RWPE2 (cell line): ENCODE data around the gene SCEL.

Experiments
- ATAC-seq: fragments of 200-7000 bp; cut with Tn5 transposase; 3 replicates; pipeline ENCODE4 v1.9.1; 2021; ENCODE audit warnings: low read depth
- DNase-seq: peaks from one replicate; pipeline ENCODE4 v3.0.0-alpha.2; 2020; ENCODE audit warnings: low spot score
- H3K27ac ChIP-seq: fragments of 450-650 bp; 2 replicates; pipeline ENCODE4 v1.5.1; 2017; ENCODE audit warnings: mild to moderate bottlenecking; ENCODE audit not compliant: poor library complexity, severe bottlenecking
- H3K27me3 ChIP-seq: fragments of 250-450 bp; sonication (Bioruptor Pico); 2 replicates; pipeline ENCODE4 v1.5.1; 2021; ENCODE audit warnings: mild to moderate bottlenecking, moderate library complexity; ENCODE audit not compliant: insufficient read depth, poor library complexity, severe bottlenecking
- H3K36me3 ChIP-seq: fragments of 250-450 bp; sonication (Bioruptor Pico); 2 replicates; pipeline ENCODE4 v1.5.1; 2020; ENCODE audit warnings: low read depth, mild to moderate bottlenecking, moderate library complexity
- H3K4me1 ChIP-seq: fragments of 250-450 bp; sonication (Bioruptor Pico); 2 replicates; pipeline ENCODE4 v1.5.1; 2021; ENCODE audit warnings: mild to moderate bottlenecking, moderate library complexity; ENCODE audit not compliant: insufficient read depth, poor library complexity, severe bottlenecking
- H3K4me3 ChIP-seq: fragments of 250-450 bp; sonication (Bioruptor Pico); 2 replicates; pipeline ENCODE4 v1.5.1; 2021; ENCODE audit warnings: mild to moderate bottlenecking, moderate library complexity; ENCODE audit not compliant: severe bottlenecking
- H3K9me3 ChIP-seq: fragments of 250-450 bp; sonication (Bioruptor Pico); 2 replicates; pipeline ENCODE4 v1.5.1; 2021; ENCODE audit warnings: mild to moderate bottlenecking, moderate library complexity; ENCODE audit not compliant: severe bottlenecking
- TF ChIP-seq, protein P1 (sequence below): fragments of 450-650 bp; IDR thresholded peaks from one replicate; pipeline ENCODE4 v1.5.1; 2017; ENCODE audit warnings: mild to moderate bottlenecking, moderate library complexity; ENCODE audit not compliant: poor library complexity, severe bottlenecking

The SCEL gene

GRCh38 chr13:77600701-77601100 is 65.2 kb downstream of the SCEL start:
- Histone ChIP-seq H3K4me1 (no peaks in the 10 kb centered on the region), H3K4me3 (no peak overlapping the region), H3K9me3 (no peaks in the 10 kb centered on the region), H3K36me3 (no peaks in the 10 kb centered on the region), H3K27ac (no peak overlapping the region), H3K27me3 (no peaks in the 10 kb centered on the region)
- DNase-seq (no peak), ATAC-seq (no peak)
- TF ChIP-seq, protein P1, sequence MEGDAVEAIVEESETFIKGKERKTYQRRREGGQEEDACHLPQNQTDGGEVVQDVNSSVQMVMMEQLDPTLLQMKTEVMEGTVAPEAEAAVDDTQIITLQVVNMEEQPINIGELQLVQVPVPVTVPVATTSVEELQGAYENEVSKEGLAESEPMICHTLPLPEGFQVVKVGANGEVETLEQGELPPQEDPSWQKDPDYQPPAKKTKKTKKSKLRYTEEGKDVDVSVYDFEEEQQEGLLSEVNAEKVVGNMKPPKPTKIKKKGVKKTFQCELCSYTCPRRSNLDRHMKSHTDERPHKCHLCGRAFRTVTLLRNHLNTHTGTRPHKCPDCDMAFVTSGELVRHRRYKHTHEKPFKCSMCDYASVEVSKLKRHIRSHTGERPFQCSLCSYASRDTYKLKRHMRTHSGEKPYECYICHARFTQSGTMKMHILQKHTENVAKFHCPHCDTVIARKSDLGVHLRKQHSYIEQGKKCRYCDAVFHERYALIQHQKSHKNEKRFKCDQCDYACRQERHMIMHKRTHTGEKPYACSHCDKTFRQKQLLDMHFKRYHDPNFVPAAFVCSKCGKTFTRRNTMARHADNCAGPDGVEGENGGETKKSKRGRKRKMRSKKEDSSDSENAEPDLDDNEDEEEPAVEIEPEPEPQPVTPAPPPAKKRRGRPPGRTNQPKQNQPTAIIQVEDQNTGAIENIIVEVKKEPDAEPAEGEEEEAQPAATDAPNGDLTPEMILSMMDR, result no peak

DNA sequence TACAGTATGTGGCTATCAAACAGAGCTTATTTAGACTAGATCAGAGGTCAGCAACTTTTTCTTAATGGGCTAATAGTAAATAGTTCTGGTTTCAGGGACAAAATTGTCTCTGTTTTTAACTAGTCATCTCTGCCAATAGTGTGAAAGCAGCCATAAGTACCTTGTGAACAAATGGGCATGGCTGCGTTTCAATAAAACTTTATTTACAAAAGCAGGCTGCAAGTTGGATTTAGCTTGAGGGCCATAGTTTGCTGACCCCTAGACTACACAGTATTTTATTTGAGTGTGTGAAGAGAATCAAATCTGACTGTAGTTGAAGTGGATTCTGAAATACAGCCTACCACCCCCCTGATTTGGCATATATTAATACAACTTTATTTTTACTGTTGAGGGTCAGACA is 75.6 kb downstream of the SCEL start:
- Histone ChIP-seq H3K27ac (no peak overlapping the region), H3K4me1 (no peaks in the 10 kb centered on the region), H3K36me3 (no peaks in the 10 kb centered on the region), H3K27me3 (no peaks in the 10 kb centered on the region), H3K4me3 (no peak overlapping the region), H3K9me3 (no peaks in the 10 kb centered on the region)
- TF ChIP-seq, protein P1, result no peak
- ATAC-seq (no peak), DNase-seq (no peak)

DNA sequence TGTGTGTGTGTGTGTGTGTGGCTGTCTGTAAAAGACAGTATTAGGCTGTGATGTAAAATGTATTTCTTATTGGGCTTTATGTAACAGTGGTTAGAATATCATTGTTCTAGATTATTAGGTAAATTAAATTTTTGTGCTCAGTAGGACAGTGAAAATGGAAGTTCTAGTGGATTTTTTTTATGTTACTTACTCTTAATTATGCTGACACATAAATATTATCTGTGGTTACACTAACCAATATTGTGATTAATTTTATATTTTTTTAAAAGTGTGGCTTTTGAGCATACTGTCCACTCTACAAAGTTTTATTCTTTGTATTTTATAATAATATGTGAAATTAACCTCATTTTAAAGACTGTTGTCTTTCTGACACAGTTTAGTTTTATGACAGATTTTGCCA is 80.5 kb downstream of the SCEL start:
- Histone ChIP-seq H3K4me1 (no peaks in the 10 kb centered on the region), H3K27ac (no peak overlapping the region), H3K27me3 (no peaks in the 10 kb centered on the region), H3K4me3 (no peak overlapping the region), H3K36me3 (no peaks in the 10 kb centered on the region), H3K9me3 (no peaks in the 10 kb centered on the region)
- DNase-seq, result no peak
- TF ChIP-seq, protein P1, result no peak
- ATAC-seq, result no peak

DNA sequence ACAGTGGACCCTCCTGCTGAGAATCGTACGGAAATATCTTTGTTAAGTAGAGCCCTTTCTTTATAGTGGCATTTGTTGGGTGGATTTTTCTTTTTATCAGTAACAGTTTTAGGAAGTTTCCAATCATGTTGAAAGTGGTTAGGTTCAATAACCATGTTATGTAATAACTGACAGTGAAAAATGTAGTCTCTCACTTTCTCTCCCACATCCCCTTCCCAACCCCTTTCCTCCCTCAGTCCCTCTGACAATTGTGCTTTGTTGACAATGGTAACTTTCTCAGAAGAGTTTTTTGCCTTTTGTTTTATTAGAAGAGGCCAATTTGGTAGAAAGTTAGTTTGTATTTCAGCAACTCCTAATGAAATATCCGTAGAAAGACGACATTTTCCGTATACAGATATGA is 84.1 kb downstream of the SCEL start:
- TF ChIP-seq, protein P1, result no peak
- no peak for DNase-seq

GRCh38 chr13:77620138-77620537 is 84.6 kb downstream of the SCEL start:
- H3K36me3 ChIP-seq, result no peaks in the 10 kb centered on the region
- DNase-seq, result no peak
- no peaks in the 10 kb centered on the region for H3K4me1 ChIP-seq
- no peak overlapping the region for H3K4me3 ChIP-seq
- no peak overlapping the region for H3K27ac ChIP-seq
- H3K27me3 ChIP-seq, result no peaks in the 10 kb centered on the region
- H3K9me3 ChIP-seq, result no peaks in the 10 kb centered on the region
- TF ChIP-seq, protein P1, result no peak
- ATAC-seq, result no peak

More for the DNA sequence above, 84.1 kb downstream of the SCEL start:
- no peak for ATAC-seq
- H3K27me3 ChIP-seq, result no peaks in the 10 kb centered on the region
- H3K36me3 ChIP-seq, result no peaks in the 10 kb centered on the region
- H3K4me3 ChIP-seq, result no peak overlapping the region
- no peaks in the 10 kb centered on the region for H3K4me1 ChIP-seq
- H3K9me3 ChIP-seq, result no peaks in the 10 kb centered on the region
- H3K27ac ChIP-seq, result no peak overlapping the region
